ENCODE measurements around the gene PPP1R14D.

- TF ChIP-seq TAF1 (IDR thresholded peaks at IDR 0.05; ENCODE audit: low read depth) (no peak), REST (IDR thresholded peaks at IDR 0.05; ENCODE audit: borderline replicate concordance) (no peak), CTCF (IDR thresholded peaks at IDR 0.05; ENCODE audit: poor library complexity, severe bottlenecking) (no peak), EZH2 (IDR thresholded peaks at IDR 0.05; ENCODE audit: borderline replicate concordance, insufficient read depth, low read length, poor library complexity, severe bottlenecking) (no peak), POLR2AphosphoS5 (IDR thresholded peaks at IDR 0.05) (no peak)
Observed at GRCh38 chr15:40796041-40796440, 32.5 kb downstream of the PPP1R14D start.

Measured in neural cell (in vitro differentiated cells).